Measurements from ENCODE around the gene EIF4ENIF1. TPM values are rescaled to one million over a fixed set of nuclear protein-coding genes. Genes with fewer than 3 reads are reported as not detected.

EIF4ENIF1 gene
- total and polyA plus RNA-seq, 4 donors: 12.6 to 34.9 (median 22.7) TPM

DNA sequence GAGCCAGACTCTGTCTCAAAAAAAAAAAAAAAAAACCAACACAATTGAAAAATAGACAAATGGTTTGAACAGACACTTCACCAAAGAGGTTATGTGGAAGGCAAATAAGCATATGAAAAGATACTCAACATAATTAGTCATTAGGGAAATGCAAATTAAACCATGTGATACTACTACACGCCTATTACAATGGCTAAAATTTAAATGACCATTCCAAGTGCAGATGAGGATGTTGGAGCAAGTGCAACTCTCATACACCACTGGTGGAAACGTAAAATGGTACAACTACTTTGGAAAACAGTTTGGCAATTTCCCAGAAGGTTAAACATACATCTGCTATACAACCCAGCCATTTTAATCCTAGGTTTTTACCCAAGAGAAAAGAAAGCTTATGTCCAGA is 24.3 kb downstream of the EIF4ENIF1 start:
- ATAC-seq (ENCODE audit: low FRiP score) (no peak), DNase-seq (no peak)
- no peaks in the 10 kb centered on the region for H3K27me3 ChIP-seq (ENCODE audit: control insufficient read depth in 1 of 2, insufficient read depth in 2 of 2, low read length in 1 of 2)
- peaks cover 4 to 7% of the 10 kb centered on the region in 2 donors for H3K36me3 ChIP-seq (ENCODE audit: control insufficient read depth in 1 of 2, insufficient read depth in 2 of 2, low read length in 1 of 2)
- no peaks in the 10 kb centered on the region for H3K9me3 ChIP-seq (ENCODE audit: control insufficient read depth, low read length)
- H3K4me3 ChIP-seq (ENCODE audit: low read length in 2 of 2): no peak overlapping the region
- H3K27ac ChIP-seq (ENCODE audit: low read depth in 1 of 2, low read length in 2 of 2): no peak overlapping the region
- WGBS, 2 donors: 93 to 98% methylated on average over 2 of the region's 2 CpGs
- H3K4me1 ChIP-seq (ENCODE audit: control insufficient read depth in 1 of 2, insufficient read depth in 2 of 2, low read length in 2 of 2): no peaks in the 10 kb centered on the region
- intact Hi-C loops (cut with DNase I): no loop called here

DNA sequence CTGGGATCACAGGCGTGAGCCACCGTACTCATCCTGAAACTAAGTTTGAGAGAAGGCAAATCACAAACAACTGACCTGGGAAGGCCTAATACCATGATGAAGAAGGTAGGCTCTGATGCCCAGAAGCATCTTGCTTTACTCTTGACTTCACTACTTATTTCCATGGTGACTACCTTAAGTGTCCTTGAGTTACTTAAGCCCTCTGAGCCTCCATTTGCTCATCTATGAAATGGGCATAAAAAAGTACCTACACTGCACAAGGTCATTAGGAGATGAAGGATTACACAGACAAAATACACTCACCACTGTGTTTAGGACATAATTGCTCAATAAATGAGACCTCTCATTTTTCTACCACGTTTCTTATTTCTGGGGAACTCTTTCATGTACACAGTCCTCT is 27.9 kb downstream of the EIF4ENIF1 start:
- 91 to 92% methylated on average over 3 of the region's 3 CpGs for WGBS, 2 donors
- Histone ChIP-seq H3K9me3 (ENCODE audit: control insufficient read depth, low read length) (no peaks in the 10 kb centered on the region), H3K36me3 (ENCODE audit: control insufficient read depth in 1 of 2, insufficient read depth in 2 of 2, low read length in 1 of 2) (peaks cover 4 to 11% of the 10 kb centered on the region in 2 donors), H3K4me3 (ENCODE audit: low read length in 2 of 2) (no peak overlapping the region), H3K27ac (ENCODE audit: low read depth in 1 of 2, low read length in 2 of 2) (no peak overlapping the region), H3K4me1 (ENCODE audit: control insufficient read depth in 1 of 2, insufficient read depth in 2 of 2, low read length in 2 of 2) (no peaks in the 10 kb centered on the region), H3K27me3 (ENCODE audit: control insufficient read depth in 1 of 2, insufficient read depth in 2 of 2, low read length in 1 of 2) (no peaks in the 10 kb centered on the region)
- no peak for DNase-seq
- intact Hi-C loops (cut with DNase I): no loop called here
- ATAC-seq (ENCODE audit: low FRiP score): no peak

DNA sequence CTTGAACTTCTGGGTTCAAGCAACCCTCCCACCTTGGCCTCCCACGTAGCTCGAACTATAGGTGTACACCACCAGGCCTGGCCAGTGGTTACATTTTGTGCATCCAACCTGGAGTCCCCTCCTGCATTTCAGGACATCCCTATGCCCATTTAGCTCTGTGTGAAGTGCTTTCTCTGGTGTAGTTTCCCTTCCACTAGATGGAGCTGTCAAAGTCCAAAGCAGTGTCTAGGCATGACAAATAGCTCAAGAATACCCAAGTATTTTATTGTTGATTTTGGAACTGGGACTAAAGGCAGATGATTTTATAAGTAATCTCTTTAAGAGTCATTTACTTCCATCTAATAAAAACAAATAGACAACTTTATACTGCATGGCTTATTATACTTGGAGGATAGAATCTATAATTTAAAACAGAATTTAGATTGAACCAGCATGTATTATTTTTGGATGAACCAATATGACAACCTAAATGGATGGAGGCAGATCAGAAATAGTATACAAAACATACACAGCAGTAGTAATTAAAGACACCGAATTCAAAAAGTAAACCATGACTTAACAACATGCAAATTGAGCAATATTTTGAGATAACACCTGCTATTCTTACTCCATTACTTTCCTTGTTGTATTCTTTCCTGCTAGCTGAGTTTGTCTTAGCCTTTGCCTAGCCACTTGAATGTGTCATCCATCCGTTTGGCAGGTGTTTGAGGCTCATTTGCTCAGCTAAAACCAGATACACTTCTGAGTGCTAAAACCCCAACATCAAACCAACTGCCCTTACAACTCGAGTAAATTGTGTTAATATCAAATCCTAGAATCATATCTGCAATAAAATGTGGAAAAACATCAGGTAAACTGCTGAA is 37.7 kb downstream of the EIF4ENIF1 start:
- ATAC-seq (ENCODE audit: low FRiP score) (no peak), DNase-seq (no peak)
- intact Hi-C loops (cut with DNase I): no loop called here
- 76 to 81% methylated on average over 5 of the region's 5 CpGs for WGBS, 2 donors
- no peak overlapping the region for H3K27ac ChIP-seq (ENCODE audit: low read depth in 1 of 2, low read length in 2 of 2)
- no peak overlapping the region for H3K4me3 ChIP-seq (ENCODE audit: low read length in 2 of 2)
- H3K4me1 ChIP-seq (ENCODE audit: control insufficient read depth in 1 of 2, insufficient read depth in 2 of 2, low read length in 2 of 2): no peaks in the 10 kb centered on the region
- H3K36me3 ChIP-seq (ENCODE audit: control insufficient read depth in 1 of 2, insufficient read depth in 2 of 2, low read length in 1 of 2): peaks cover 6 to 15% of the 10 kb centered on the region in 2 donors
- H3K9me3 ChIP-seq (ENCODE audit: control insufficient read depth, low read length): no peaks in the 10 kb centered on the region
- no peaks in the 10 kb centered on the region for H3K27me3 ChIP-seq (ENCODE audit: control insufficient read depth in 1 of 2, insufficient read depth in 2 of 2, low read length in 1 of 2)

DNA sequence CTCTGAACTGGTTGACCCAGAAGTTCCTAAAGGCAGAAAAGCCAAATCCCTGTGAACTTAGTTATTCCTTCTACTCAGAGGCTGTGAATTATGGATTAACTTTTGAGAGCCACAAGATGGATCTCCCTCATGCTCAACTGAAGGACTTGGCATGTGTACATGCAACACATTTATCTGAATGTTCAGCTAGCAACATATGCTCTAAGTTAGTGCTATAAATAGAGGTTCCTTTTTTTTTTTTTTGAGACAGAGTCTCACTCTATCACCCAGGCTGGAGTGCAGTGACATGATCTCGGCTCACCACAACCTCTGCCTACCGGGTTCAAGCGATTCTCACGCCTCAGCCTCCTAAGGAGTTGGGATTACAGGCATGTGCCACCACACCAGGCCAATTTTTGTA is 40.1 kb downstream of the EIF4ENIF1 start:
- no peak for DNase-seq

DNA sequence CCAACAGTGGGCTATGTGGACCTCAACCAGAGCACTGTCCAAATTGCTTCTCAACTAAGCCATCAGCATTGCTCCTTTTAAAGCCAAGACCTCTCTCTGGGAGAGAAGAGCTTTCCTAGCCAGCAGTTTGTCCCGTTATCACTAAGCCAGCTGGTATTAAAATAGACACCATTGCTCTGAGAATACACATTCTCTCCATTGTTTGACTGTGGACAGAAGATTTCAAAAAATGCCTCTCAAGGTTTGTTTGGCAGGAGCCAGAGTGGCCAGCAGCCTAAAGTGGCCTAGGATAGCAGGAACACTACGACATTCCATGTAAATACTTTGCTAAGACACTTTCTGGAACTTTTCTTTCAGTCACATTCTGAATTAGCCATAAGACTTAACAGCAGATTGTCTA is 41.3 kb downstream of the EIF4ENIF1 start:
- no peaks in the 10 kb centered on the region for H3K4me1 ChIP-seq (ENCODE audit: control insufficient read depth in 1 of 2, insufficient read depth in 2 of 2, low read length in 2 of 2)

More for the DNA sequence above, 40.1 kb downstream of the EIF4ENIF1 start:
- H3K9me3 ChIP-seq (ENCODE audit: control insufficient read depth, low read length): no peaks in the 10 kb centered on the region
- intact Hi-C loops (cut with DNase I): no loop called here
- H3K36me3 ChIP-seq (ENCODE audit: control insufficient read depth in 1 of 2, insufficient read depth in 2 of 2, low read length in 1 of 2): peaks cover 8 to 17% of the 10 kb centered on the region in 2 donors
- 51 to 55% methylated on average over 4 of the region's 4 CpGs for whole genome bisulfite sequencing, 2 donors
- no peaks in the 10 kb centered on the region for H3K4me1 ChIP-seq (ENCODE audit: control insufficient read depth in 1 of 2, insufficient read depth in 2 of 2, low read length in 2 of 2)
- ATAC-seq (ENCODE audit: low FRiP score): no peak
- H3K27me3 ChIP-seq (ENCODE audit: control insufficient read depth in 1 of 2, insufficient read depth in 2 of 2, low read length in 1 of 2): no peaks in the 10 kb centered on the region
- no peak overlapping the region for H3K4me3 ChIP-seq (ENCODE audit: low read length in 2 of 2)
- H3K27ac ChIP-seq (ENCODE audit: low read depth in 1 of 2, low read length in 2 of 2): no peak overlapping the region

DNA sequence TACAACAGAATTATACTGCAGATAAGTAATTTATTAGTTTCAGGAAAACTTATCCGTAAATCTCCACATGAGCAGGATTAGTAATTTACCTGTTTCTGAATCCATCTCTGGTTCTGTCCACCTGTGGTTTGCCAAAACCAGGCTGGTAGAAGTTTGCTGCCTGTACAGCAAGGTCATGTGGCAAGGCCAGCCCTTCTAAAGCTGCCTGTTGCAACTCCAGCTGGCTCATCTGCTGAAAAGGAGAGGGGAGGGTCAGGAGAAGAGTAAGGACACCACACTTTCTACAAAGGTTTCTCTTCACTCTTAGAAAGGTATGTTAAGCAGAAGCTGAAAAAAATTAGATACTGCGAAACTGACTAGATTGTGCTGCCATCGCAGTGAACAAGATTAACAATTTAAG is 42.3 kb downstream of the EIF4ENIF1 start:
- no peak overlapping the region for H3K27ac ChIP-seq (ENCODE audit: low read depth in 1 of 2, low read length in 2 of 2)
- intact Hi-C loops (cut with DNase I): no loop called here
- WGBS, 2 donors: 89 to 94% methylated on average over 3 of the region's 3 CpGs
- peaks cover 4 to 16% of the 10 kb centered on the region in 2 donors for H3K36me3 ChIP-seq (ENCODE audit: control insufficient read depth in 1 of 2, insufficient read depth in 2 of 2, low read length in 1 of 2)
- no peaks in the 10 kb centered on the region for H3K27me3 ChIP-seq (ENCODE audit: control insufficient read depth in 1 of 2, insufficient read depth in 2 of 2, low read length in 1 of 2)
- DNase-seq (no peak), ATAC-seq (ENCODE audit: low FRiP score) (no peak)
- no peak overlapping the region for H3K4me3 ChIP-seq (ENCODE audit: low read length in 2 of 2)
- H3K4me1 ChIP-seq (ENCODE audit: control insufficient read depth in 1 of 2, insufficient read depth in 2 of 2, low read length in 2 of 2): no peaks in the 10 kb centered on the region
- H3K9me3 ChIP-seq (ENCODE audit: control insufficient read depth, low read length): no peaks in the 10 kb centered on the region

More for the DNA sequence above, 41.3 kb downstream of the EIF4ENIF1 start:
- no peak for DNase-seq
- no peak for ATAC-seq (ENCODE audit: low FRiP score)
- Histone ChIP-seq H3K4me3 (ENCODE audit: low read length in 2 of 2) (no peak overlapping the region), H3K27me3 (ENCODE audit: control insufficient read depth in 1 of 2, insufficient read depth in 2 of 2, low read length in 1 of 2) (no peaks in the 10 kb centered on the region), H3K27ac (ENCODE audit: low read depth in 1 of 2, low read length in 2 of 2) (no peak overlapping the region), H3K9me3 (ENCODE audit: control insufficient read depth, low read length) (no peaks in the 10 kb centered on the region), H3K36me3 (ENCODE audit: control insufficient read depth in 1 of 2, insufficient read depth in 2 of 2, low read length in 1 of 2) (peaks cover 3 to 14% of the 10 kb centered on the region in 2 donors)
- WGBS, 2 donors: 57 to 69% methylated on average over 2 of the region's 2 CpGs
- intact Hi-C loops (cut with DNase I): no loop called here

DNA sequence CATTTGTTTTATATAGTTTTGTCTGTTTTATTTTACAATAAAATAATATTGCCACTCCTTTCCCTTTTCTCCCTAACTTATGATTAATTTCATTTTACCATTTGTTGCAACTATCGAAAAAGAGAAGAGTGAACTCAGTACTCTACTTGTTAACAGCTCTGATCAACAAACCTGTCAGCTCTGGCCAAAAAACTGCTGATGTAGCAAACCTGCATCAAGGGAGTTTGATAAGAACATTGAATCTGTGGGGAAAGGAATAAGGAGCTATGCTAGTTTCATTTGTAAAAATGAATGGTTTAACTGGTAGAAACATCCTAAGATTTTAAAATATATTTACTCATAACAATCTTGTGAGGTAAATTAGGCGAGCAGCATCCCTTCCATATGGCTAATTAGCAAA is 42.9 kb downstream of the EIF4ENIF1 start:
- Histone ChIP-seq H3K9me3 (ENCODE audit: control insufficient read depth, low read length) (no peaks in the 10 kb centered on the region), H3K36me3 (ENCODE audit: control insufficient read depth in 1 of 2, insufficient read depth in 2 of 2, low read length in 1 of 2) (peaks cover 6 to 16% of the 10 kb centered on the region in 2 donors), H3K4me1 (ENCODE audit: control insufficient read depth in 1 of 2, insufficient read depth in 2 of 2, low read length in 2 of 2) (no peaks in the 10 kb centered on the region), H3K27ac (ENCODE audit: low read depth in 1 of 2, low read length in 2 of 2) (no peak overlapping the region), H3K27me3 (ENCODE audit: control insufficient read depth in 1 of 2, insufficient read depth in 2 of 2, low read length in 1 of 2) (no peaks in the 10 kb centered on the region), H3K4me3 (ENCODE audit: low read length in 2 of 2) (no peak overlapping the region)
- DNase-seq: no peak
- intact Hi-C loops (cut with DNase I): no loop called here
- no peak for ATAC-seq (ENCODE audit: low FRiP score)
- WGBS, 2 donors: 71 to 83% methylated on average over 2 of the region's 2 CpGs

DNA sequence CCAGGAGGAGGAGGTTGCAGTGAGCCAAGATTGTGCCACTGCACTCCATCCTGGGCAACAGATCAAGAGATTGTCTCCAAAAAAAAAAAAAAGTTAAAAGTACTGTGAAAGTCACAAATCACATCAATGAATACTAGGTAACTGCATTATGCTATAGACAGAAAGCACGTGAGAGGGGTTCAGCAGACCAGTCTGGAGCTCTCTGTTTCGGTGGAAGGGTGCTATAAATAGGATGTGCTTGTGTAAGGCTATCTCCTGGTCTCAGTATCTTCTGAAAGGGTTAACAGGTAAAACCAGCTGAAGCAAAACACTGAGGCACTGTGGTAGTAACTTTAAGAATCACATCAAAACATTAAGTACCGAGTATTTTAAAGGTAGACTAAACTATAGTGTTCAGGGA is 43.4 kb downstream of the EIF4ENIF1 start:
- intact Hi-C loops (cut with DNase I): no loop called here
- no peaks in the 10 kb centered on the region for H3K9me3 ChIP-seq (ENCODE audit: control insufficient read depth, low read length)
- no peaks in the 10 kb centered on the region for H3K4me1 ChIP-seq (ENCODE audit: control insufficient read depth in 1 of 2, insufficient read depth in 2 of 2, low read length in 2 of 2)
- WGBS, 2 donors: 63 to 66% methylated on average over 3 of the region's 3 CpGs
- ATAC-seq (ENCODE audit: low FRiP score) (no peak), DNase-seq (no peak)
- H3K4me3 ChIP-seq (ENCODE audit: low read length in 2 of 2): no peak overlapping the region
- H3K27ac ChIP-seq (ENCODE audit: low read depth in 1 of 2, low read length in 2 of 2): no peak overlapping the region
- H3K36me3 ChIP-seq (ENCODE audit: control insufficient read depth in 1 of 2, insufficient read depth in 2 of 2, low read length in 1 of 2): peaks cover 6 to 16% of the 10 kb centered on the region in 2 donors
- H3K27me3 ChIP-seq (ENCODE audit: control insufficient read depth in 1 of 2, insufficient read depth in 2 of 2, low read length in 1 of 2): no peaks in the 10 kb centered on the region

DNA sequence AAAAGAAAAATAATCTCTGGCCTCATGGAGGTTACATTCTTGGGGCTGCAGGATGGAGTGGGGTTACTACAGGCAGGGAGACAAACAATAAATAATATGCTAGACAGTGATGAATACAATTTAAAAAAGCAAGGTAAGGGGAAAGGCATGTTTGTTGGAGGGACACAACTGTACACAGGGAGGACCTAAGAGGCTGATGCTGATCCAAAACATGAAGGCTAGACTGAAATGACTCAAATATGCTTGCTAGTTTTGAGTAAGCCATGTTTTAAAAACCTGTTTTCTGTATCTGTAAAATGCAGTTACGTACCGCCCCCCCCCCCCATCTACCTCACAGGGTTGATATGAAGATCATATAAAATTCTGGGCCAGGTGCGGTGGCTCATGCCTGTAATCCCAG is 44.0 kb downstream of the EIF4ENIF1 start:
- Histone ChIP-seq H3K4me1 (ENCODE audit: control insufficient read depth in 1 of 2, insufficient read depth in 2 of 2, low read length in 2 of 2) (no peaks in the 10 kb centered on the region), H3K27ac (ENCODE audit: low read depth in 1 of 2, low read length in 2 of 2) (no peak overlapping the region), H3K9me3 (ENCODE audit: control insufficient read depth, low read length) (no peaks in the 10 kb centered on the region), H3K4me3 (ENCODE audit: low read length in 2 of 2) (no peak overlapping the region), H3K27me3 (ENCODE audit: control insufficient read depth in 1 of 2, insufficient read depth in 2 of 2, low read length in 1 of 2) (no peaks in the 10 kb centered on the region), H3K36me3 (ENCODE audit: control insufficient read depth in 1 of 2, insufficient read depth in 2 of 2, low read length in 1 of 2) (peaks cover 6 to 16% of the 10 kb centered on the region in 2 donors)
- no peak for DNase-seq
- 94 to 97% methylated on average over 3 of the region's 3 CpGs for WGBS, 2 donors
- ATAC-seq (ENCODE audit: low FRiP score): no peak
- intact Hi-C loops (cut with DNase I): no loop called here
